ENCODE measurements around the gene OSBPL3. TPM values are rescaled to one million over a fixed set of nuclear protein-coding genes. Genes with fewer than 3 reads are reported as not detected.

The OSBPL3 gene
- total and polyA plus RNA-seq, 10 donors, result 10.3 to 33.9 (median 26.8) TPM

DNA sequence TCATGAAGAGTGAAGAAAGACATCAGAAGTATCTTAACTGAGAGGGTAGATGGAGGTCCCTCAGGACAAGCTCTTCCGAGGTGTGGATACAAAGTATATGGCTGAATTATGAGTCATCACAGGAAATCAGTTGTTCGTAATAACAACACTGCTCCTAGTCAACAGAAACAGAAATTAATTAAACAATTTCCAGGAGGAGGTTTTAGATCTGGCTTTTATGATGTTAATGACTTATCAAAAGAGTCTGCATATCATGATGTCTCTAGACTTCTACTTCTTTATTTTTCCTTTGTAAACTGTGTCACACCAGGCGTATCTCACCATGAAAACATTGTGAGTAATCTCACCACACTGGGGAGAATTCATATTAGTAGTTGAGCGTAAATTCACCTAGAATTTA, 31.2 kb downstream of the OSBPL3 start:
- H3K4me3 ChIP-seq, result no peak overlapping the region
- no peaks in the 10 kb centered on the region for H3K36me3 ChIP-seq
- H3K4me1 ChIP-seq, result peaks cover 0 to 25% (median 0%) of the 10 kb centered on the region in 6 donors
- intact Hi-C loops (cut with DNase I; ENCODE audit: low total_unique reads), result no loop called here
- TF ChIP-seq, protein P1, sequence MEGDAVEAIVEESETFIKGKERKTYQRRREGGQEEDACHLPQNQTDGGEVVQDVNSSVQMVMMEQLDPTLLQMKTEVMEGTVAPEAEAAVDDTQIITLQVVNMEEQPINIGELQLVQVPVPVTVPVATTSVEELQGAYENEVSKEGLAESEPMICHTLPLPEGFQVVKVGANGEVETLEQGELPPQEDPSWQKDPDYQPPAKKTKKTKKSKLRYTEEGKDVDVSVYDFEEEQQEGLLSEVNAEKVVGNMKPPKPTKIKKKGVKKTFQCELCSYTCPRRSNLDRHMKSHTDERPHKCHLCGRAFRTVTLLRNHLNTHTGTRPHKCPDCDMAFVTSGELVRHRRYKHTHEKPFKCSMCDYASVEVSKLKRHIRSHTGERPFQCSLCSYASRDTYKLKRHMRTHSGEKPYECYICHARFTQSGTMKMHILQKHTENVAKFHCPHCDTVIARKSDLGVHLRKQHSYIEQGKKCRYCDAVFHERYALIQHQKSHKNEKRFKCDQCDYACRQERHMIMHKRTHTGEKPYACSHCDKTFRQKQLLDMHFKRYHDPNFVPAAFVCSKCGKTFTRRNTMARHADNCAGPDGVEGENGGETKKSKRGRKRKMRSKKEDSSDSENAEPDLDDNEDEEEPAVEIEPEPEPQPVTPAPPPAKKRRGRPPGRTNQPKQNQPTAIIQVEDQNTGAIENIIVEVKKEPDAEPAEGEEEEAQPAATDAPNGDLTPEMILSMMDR (IDR thresholded peaks at IDR 0.05 in 8 of 11, conservative IDR thresholded peaks at IDR 0.05 in 3 of 11), result no peak
- no peak for TF ChIP-seq POLR2AphosphoS5 (IDR thresholded peaks at IDR 0.05)
- TF ChIP-seq POLR2A (IDR thresholded peaks at IDR 0.05), result no peak
- no peak overlapping the region for H3K27ac ChIP-seq
- 54 to 79% (median 71%) methylated on average over 4 of the region's 4 CpGs for WGBS, 5 donors
- no peaks in the 10 kb centered on the region for H3K27me3 ChIP-seq (replicated peaks in 1 of 7)
- H3K9me3 ChIP-seq, result no peaks in the 10 kb centered on the region
- no peak for DNase-seq

DNA sequence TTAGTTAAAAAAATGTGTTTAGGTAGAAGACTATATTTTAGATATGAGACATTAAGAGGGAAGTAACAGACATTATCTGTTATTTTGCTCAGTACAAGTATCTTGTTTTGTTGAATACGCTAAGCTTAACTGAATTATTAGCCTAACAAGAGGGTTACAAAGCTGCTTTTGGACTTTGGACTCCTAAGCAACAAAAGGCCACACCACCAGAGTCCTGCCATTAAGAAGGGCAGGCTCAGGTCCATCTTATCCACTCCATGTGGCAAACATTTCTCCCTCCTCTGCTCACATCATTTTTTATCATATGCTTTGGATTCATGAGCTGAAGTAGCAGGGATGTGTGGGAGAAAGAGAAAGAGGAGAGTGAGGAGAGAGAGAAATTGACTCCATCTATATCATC, 33.5 kb downstream of the OSBPL3 start:
- no peaks in the 10 kb centered on the region for H3K9me3 ChIP-seq
- 94 to 100% (median 95%) methylated on average over 1 of the region's 1 CpG for WGBS, 5 donors
- H3K27ac ChIP-seq, result no peak overlapping the region
- intact Hi-C loops (cut with DNase I; ENCODE audit: low total_unique reads), result no loop called here
- no peaks in the 10 kb centered on the region for H3K36me3 ChIP-seq
- H3K27me3 ChIP-seq (replicated peaks in 1 of 7), result no peaks in the 10 kb centered on the region
- H3K4me3 ChIP-seq, result no peak overlapping the region
- peaks cover 0 to 18% (median 0%) of the 10 kb centered on the region in 6 donors for H3K4me1 ChIP-seq
- no peak for DNase-seq
- TF ChIP-seq, protein P1 (IDR thresholded peaks at IDR 0.05 in 8 of 11, conservative IDR thresholded peaks at IDR 0.05 in 3 of 11), result no peak
- TF ChIP-seq POLR2AphosphoS5 (IDR thresholded peaks at IDR 0.05) (no peak), POLR2A (IDR thresholded peaks at IDR 0.05) (no peak)

DNA sequence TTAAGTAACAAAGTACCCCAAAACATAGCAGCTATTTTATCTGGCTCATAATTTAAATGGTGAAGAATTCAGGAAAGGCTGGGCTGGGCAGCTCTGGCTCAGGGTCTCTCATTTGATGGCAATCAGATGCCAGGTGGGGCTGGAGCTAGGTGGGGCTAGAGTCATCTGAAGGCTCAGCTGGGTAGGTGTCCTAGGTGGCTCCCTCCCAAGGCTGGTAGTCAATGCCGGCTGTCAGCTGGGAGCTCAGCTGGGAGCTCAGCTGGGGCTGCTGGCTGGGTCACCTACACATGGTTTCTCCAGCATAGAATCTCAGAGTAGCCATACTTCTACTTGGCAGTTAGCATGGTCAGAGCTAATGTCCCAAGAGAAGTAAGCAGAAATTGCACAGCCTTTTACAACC, 34.1 kb downstream of the OSBPL3 start:
- DNase-seq, result no peak
- H3K36me3 ChIP-seq, result no peaks in the 10 kb centered on the region
- no peaks in the 10 kb centered on the region for H3K9me3 ChIP-seq
- intact Hi-C loops (cut with DNase I; ENCODE audit: low total_unique reads), result no loop called here
- H3K27me3 ChIP-seq (replicated peaks in 1 of 7), result no peaks in the 10 kb centered on the region
- peaks cover 0 to 12% (median 0%) of the 10 kb centered on the region in 6 donors for H3K4me1 ChIP-seq
- H3K27ac ChIP-seq, result no peak overlapping the region
- H3K4me3 ChIP-seq, result no peak overlapping the region
- WGBS, 5 donors, result 0% methylated on average over 1 of the region's 1 CpG
- TF ChIP-seq POLR2AphosphoS5 (IDR thresholded peaks at IDR 0.05) (no peak), POLR2A (IDR thresholded peaks at IDR 0.05) (no peak)
- TF ChIP-seq, protein P1 (IDR thresholded peaks at IDR 0.05 in 8 of 11, conservative IDR thresholded peaks at IDR 0.05 in 3 of 11), result peak in 1 of 11 experiments; percentile 40

DNA sequence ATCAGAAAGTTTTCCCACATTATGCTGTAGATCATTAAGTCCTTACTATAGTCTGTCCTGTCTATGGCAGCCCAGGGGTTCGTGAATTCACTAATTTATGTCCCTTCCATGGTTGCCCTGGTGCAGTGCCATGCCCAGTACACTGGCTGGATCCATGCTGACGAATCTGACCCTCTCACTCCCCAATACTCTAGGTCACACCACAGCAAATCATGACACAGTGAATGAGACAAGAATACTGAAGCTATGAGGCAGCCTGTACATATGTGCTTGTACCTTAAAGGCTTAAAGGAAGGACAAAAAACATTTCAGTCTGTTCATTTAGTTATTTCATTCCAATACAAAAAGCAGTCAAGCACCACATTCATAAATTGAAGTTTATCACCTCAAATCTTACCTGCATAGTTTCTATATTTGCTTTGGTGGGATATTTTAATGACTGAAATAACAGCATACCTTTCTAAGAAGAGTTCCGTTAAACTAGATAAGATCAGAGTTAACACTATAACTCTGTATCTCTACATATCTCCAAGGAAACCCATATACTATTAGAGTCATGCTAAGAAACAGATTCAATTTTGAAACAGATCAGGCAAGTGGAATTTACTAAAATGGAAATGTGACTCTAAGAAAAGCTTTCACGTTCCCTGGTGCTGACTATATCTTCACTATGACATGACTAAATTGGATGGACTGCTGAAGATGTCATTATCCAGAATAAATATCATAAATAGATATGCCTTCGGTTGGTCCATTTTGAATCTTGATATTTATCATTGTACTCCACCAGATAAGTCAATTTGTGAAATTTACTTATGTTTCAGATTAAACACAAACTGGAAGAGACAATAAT, 36.7 kb downstream of the OSBPL3 start:
- DNase-seq, result no peak
- WGBS, 5 donors, result 86 to 92% (median 89%) methylated on average over 5 of the region's 5 CpGs
- intact Hi-C loops (cut with DNase I; ENCODE audit: low total_unique reads), result no loop called here
- no peaks in the 10 kb centered on the region for H3K27me3 ChIP-seq (replicated peaks in 1 of 7)
- peaks cover 0 to 13% (median 3%) of the 10 kb centered on the region in 6 donors for H3K4me1 ChIP-seq
- H3K9me3 ChIP-seq, result no peaks in the 10 kb centered on the region
- no peak for TF ChIP-seq POLR2AphosphoS5 (IDR thresholded peaks at IDR 0.05)
- no peak for TF ChIP-seq POLR2A (IDR thresholded peaks at IDR 0.05)
- TF ChIP-seq, protein P1 (IDR thresholded peaks at IDR 0.05 in 8 of 11, conservative IDR thresholded peaks at IDR 0.05 in 3 of 11), result no peak
- H3K4me3 ChIP-seq, result no peak overlapping the region
- H3K27ac ChIP-seq, result no peak overlapping the region
- H3K36me3 ChIP-seq, result no peaks in the 10 kb centered on the region
